Vagina (tissue), 2 donors: ENCODE results near the gene ARHGAP6.

Source experiments
- CTCF ChIP-seq, 3 experiments: fragments of 450-650 bp in 2 of 3; fragments of 200-600 bp in 1 of 3; sonication (generic) in 1 of 3; IDR thresholded peaks; one replicate each; pipeline ENCODE4 v1.5.1; 2017 to 2019; ENCODE audit warnings: antibody characterized with exemption in 3 of 3, mild to moderate bottlenecking in 2 of 3, moderate library complexity in 2 of 3
- POLR2A ChIP-seq, 2 donors: fragments of 450-650 bp; IDR thresholded peaks; one replicate each; pipeline ENCODE4 v1.6.1; 2017; ENCODE audit warnings: antibody characterized with exemption in 2 of 2, mild to moderate bottlenecking in 2 of 2, moderate library complexity in 2 of 2
- POLR2AphosphoS5 ChIP-seq, 2 donors: sonication (generic); formaldehyde crosslinking; IDR thresholded peaks; one replicate each; pipeline ENCODE4 v1.9.0; 2017; ENCODE audit warnings: antibody characterized with exemption in 2 of 2, mild to moderate bottlenecking in 2 of 2, low read depth in 1 of 2; ENCODE audit not compliant: insufficient read depth in 1 of 2

DNA sequence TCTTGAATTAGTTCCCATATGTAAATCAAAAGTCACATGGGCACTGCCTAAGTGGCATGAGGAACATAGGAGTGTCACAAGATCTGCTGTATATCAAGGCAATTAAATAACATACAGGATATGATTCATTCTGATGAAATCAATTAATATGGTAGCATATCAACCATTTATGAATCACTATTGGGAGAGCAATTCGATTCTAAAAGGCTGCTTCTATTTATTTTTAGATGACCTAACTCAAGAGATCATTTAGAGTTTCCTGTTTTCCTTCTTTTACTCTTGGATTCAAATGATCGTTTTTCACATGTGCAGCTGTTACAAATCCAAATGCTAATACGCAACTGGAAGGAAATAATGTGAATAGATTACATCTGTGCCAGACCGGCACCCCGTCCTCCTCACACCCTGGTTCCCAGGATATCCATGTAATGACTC lies 472.7 kb downstream of the ARHGAP6 start:
- no peak for TF ChIP-seq CTCF (IDR thresholded peaks at IDR 0.05)
- TF ChIP-seq POLR2A (IDR thresholded peaks at IDR 0.05) = no peak
- TF ChIP-seq POLR2AphosphoS5 (IDR thresholded peaks at IDR 0.05; ENCODE audit: insufficient read depth in 1 of 2, low read depth in 1 of 2) = no peak
